Measurements from ENCODE around the gene PIGL.

DNA sequence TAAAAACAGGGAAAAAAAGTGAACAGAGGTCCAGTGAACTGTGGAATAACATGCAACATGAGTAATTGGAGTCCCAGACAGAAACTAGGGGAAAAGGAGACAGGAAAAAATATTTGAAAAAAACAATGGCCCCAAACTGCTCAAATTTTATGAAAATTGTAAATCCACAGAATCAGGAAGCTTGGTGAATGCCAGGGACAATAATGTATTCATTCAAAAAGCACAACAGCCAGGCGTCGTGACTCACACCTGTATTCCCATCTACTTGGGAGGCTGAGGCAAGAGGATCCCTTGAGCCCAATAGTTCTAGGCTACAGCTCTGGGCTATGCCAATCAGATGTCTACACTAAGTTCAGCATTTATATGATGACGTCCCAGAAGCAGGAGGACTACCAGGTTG lies 25.4 kb upstream of the PIGL start:
- TF ChIP-seq, protein P1, sequence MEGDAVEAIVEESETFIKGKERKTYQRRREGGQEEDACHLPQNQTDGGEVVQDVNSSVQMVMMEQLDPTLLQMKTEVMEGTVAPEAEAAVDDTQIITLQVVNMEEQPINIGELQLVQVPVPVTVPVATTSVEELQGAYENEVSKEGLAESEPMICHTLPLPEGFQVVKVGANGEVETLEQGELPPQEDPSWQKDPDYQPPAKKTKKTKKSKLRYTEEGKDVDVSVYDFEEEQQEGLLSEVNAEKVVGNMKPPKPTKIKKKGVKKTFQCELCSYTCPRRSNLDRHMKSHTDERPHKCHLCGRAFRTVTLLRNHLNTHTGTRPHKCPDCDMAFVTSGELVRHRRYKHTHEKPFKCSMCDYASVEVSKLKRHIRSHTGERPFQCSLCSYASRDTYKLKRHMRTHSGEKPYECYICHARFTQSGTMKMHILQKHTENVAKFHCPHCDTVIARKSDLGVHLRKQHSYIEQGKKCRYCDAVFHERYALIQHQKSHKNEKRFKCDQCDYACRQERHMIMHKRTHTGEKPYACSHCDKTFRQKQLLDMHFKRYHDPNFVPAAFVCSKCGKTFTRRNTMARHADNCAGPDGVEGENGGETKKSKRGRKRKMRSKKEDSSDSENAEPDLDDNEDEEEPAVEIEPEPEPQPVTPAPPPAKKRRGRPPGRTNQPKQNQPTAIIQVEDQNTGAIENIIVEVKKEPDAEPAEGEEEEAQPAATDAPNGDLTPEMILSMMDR (IDR thresholded peaks at IDR 0.05) = no peak
- TF ChIP-seq POLR2A (IDR thresholded peaks at IDR 0.05) (no peak), EP300 (IDR thresholded peaks at IDR 0.05) (no peak)

Data from sigmoid colon (tissue), 4 donors.